Tibial artery (tissue), 4 donors: ENCODE data around the gene KCNH6.

Experiments used
- DNase-seq, 2 donors: peaks; one replicate each; pipeline ENCODE4 v3.0.0-alpha.2; 2019
- H3K27ac ChIP-seq, 2 donors: fragments of 200-600 bp; sonication (generic) in 1 of 2; 1 replicate in 1 of 2; 2 replicates in 1 of 2; pipeline ENCODE4 v1.5.1; 2018 to 2019; ENCODE audit warnings: mild to moderate bottlenecking in 1 of 2
- H3K27me3 ChIP-seq, 2 donors: fragments of 200-600 bp; sonication (generic) in 1 of 2; one replicate each; pipeline versions ENCODE4 v1.5.1 to v1.6.0; 2016 to 2019
- H3K36me3 ChIP-seq, 3 donors: fragments of 200-600 bp; sonication (generic) in 2 of 3; one replicate each; pipeline ENCODE4 v1.5.1; 2016 to 2019; ENCODE audit warnings: mild to moderate bottlenecking in 2 of 3
- H3K4me1 ChIP-seq, 4 donors: fragments of 200-600 bp; sonication (generic) in 2 of 4; 1 replicate in 3 of 4; 2 replicates in 1 of 4; pipeline ENCODE4 v1.5.1; 2016 to 2019
- H3K4me3 ChIP-seq, 2 donors: fragments of 200-600 bp; sonication (generic) in 1 of 2; 1 replicate in 1 of 2; 2 replicates in 1 of 2; pipeline ENCODE4 v1.5.1; 2018 to 2019; ENCODE audit warnings: mild to moderate bottlenecking in 2 of 2
- H3K9me3 ChIP-seq, 3 donors: fragments of 200-600 bp; sonication (generic) in 1 of 3; one replicate each; pipeline ENCODE4 v1.5.1; 2016 to 2019
- CTCF ChIP-seq, 2 experiments: fragments of 200-600 bp in 1 of 2; fragments of 450-650 bp in 1 of 2; IDR thresholded peaks; one replicate each; pipeline ENCODE4 v1.5.1; 2017 to 2019; ENCODE audit warnings: antibody characterized with exemption in 2 of 2, mild to moderate bottlenecking in 1 of 2, moderate library complexity in 1 of 2
- intact Hi-C: fragments of 100-400 bp; cut with DNase I; formaldehyde crosslinking; loops from one replicate; pipeline ENCODE4 v1.15.0; 2023; ENCODE audit warnings: low total_unique reads

KCNH6 gene

GRCh38 chr17:63534078-63534570, 11.0 kb downstream of the KCNH6 start:
- no peaks in the 10 kb centered on the region for H3K36me3 ChIP-seq
- intact Hi-C loops, result no loop called here
- no peaks in the 10 kb centered on the region for H3K9me3 ChIP-seq
- peaks cover 0 to 39% of the 10 kb centered on the region in 2 donors for H3K27me3 ChIP-seq
- peaks cover 0 to 11% (median 7%) of the 10 kb centered on the region in 4 donors for H3K4me1 ChIP-seq
- TF ChIP-seq CTCF (IDR thresholded peaks at IDR 0.05), result no peak
- no peak for DNase-seq
- no peak overlapping the region for H3K27ac ChIP-seq
- no peak overlapping the region for H3K4me3 ChIP-seq

GRCh38 chr17:63534816-63535455, 11.8 kb downstream of the KCNH6 start:
- H3K9me3 ChIP-seq, result no peaks in the 10 kb centered on the region
- H3K36me3 ChIP-seq, result no peaks in the 10 kb centered on the region
- peaks cover 0 to 45% of the 10 kb centered on the region in 2 donors for H3K27me3 ChIP-seq
- intact Hi-C loops, result no loop called here
- no peak for TF ChIP-seq CTCF (IDR thresholded peaks at IDR 0.05)
- no peak overlapping the region for H3K27ac ChIP-seq
- H3K4me3 ChIP-seq, result no peak overlapping the region
- DNase-seq, result no peak
- peaks cover 0 to 11% (median 7%) of the 10 kb centered on the region in 4 donors for H3K4me1 ChIP-seq

GRCh38 chr17:63535640-63536039, 12.5 kb downstream of the KCNH6 start:
- Histone ChIP-seq H3K4me1 (peaks cover 0 to 11% (median 7%) of the 10 kb centered on the region in 4 donors), H3K36me3 (no peaks in the 10 kb centered on the region), H3K27ac (no peak overlapping the region), H3K4me3 (no peak overlapping the region), H3K9me3 (no peaks in the 10 kb centered on the region), H3K27me3 (peaks cover 0 to 52% of the 10 kb centered on the region in 2 donors)
- intact Hi-C loops, result no loop called here
- no peak for TF ChIP-seq CTCF (IDR thresholded peaks at IDR 0.05)
- DNase-seq, result no peak

- intact Hi-C loops, result no loop called here
- peak in 1 of 2 donors; percentile 5 for DNase-seq
Measured at GRCh38 chr17:63537001-63537400, 13.8 kb downstream of the KCNH6 start.

GRCh38 chr17:63537991-63538692, 15.0 kb downstream of the KCNH6 start:
- peaks cover 0 to 63% of the 10 kb centered on the region in 2 donors for H3K27me3 ChIP-seq
- H3K9me3 ChIP-seq, result no peaks in the 10 kb centered on the region
- intact Hi-C loops, result no loop called here
- no peak overlapping the region for H3K27ac ChIP-seq
- TF ChIP-seq CTCF (IDR thresholded peaks at IDR 0.05), result no peak
- peak in 1 of 2 donors; percentile 53 for DNase-seq
- H3K4me1 ChIP-seq, result peaks cover 0 to 11% (median 7%) of the 10 kb centered on the region in 4 donors
- peak overlapping the region in 1 of 2 donors; percentile 1 for H3K4me3 ChIP-seq
- H3K36me3 ChIP-seq, result no peaks in the 10 kb centered on the region

More at GRCh38 chr17:63537001-63537400, 13.8 kb downstream of the KCNH6 start:
- no peak for TF ChIP-seq CTCF (IDR thresholded peaks at IDR 0.05)
- Histone ChIP-seq H3K27me3 (peaks cover 0 to 59% of the 10 kb centered on the region in 2 donors), H3K36me3 (no peaks in the 10 kb centered on the region), H3K9me3 (no peaks in the 10 kb centered on the region), H3K4me1 (peaks cover 0 to 11% (median 7%) of the 10 kb centered on the region in 4 donors), H3K4me3 (no peak overlapping the region), H3K27ac (no peak overlapping the region)
